ENCODE results near the gene GP1BB.

Gene GP1BB

GRCh38 chr22:19710769-19711106 is 12.6 kb upstream of the GP1BB start:
- TF ChIP-seq CTCF (conservative IDR thresholded peaks at IDR 0.05) (no peak), ZFX (IDR thresholded peaks at IDR 0.05) (no peak)
- H3K27ac ChIP-seq, result no peak overlapping the region

- H3K27ac ChIP-seq, result no peak overlapping the region; the same call in 1 of the 2 replicates
- TF ChIP-seq ZFX (IDR thresholded peaks at IDR 0.05), result no peak
- TF ChIP-seq CTCF (conservative IDR thresholded peaks at IDR 0.05), result no peak
Observed at GRCh38 chr22:19713245-19713644, 10.1 kb upstream of the GP1BB start.

GRCh38 chr22:19713650-19714311 is 9.6 kb upstream of the GP1BB start:
- peak overlapping the region; percentile 75 for H3K27ac ChIP-seq
- TF ChIP-seq ZFX (IDR thresholded peaks at IDR 0.05) (peak; percentile 24; the same call in 1 of the 2 replicates), CTCF (conservative IDR thresholded peaks at IDR 0.05) (no peak)

GRCh38 chr22:19714312-19715187 is 8.8 kb upstream of the GP1BB start, which contains the start of gene SEPTIN5:
Gene SEPTIN5, plus strand, starts transcription at chr22:19714503. Its CDS starts 86 bp downstream, at chr22:19714589.
- H3K27ac ChIP-seq, result peak within 1 kb of the TSS; percentile 75
- TF ChIP-seq CTCF (conservative IDR thresholded peaks at IDR 0.05) (no peak), ZFX (IDR thresholded peaks at IDR 0.05) (peak; percentile 14; the same call in 1 of the 2 replicates)

- TF ChIP-seq ZFX (IDR thresholded peaks at IDR 0.05), result no peak
- peak overlapping the region; percentile 75 for H3K27ac ChIP-seq
Observed at GRCh38 chr22:19715188-19715930, 8.0 kb upstream of the GP1BB start.

GRCh38 chr22:19716041-19716828 is 7.1 kb upstream of the GP1BB start:
- H3K27ac ChIP-seq, result no peak overlapping the region
- TF ChIP-seq CTCF (conservative IDR thresholded peaks at IDR 0.05) (no peak), ZFX (IDR thresholded peaks at IDR 0.05) (no peak)

- no peak overlapping the region for H3K27ac ChIP-seq
- TF ChIP-seq ZFX (IDR thresholded peaks at IDR 0.05) (no peak), CTCF (conservative IDR thresholded peaks at IDR 0.05) (no peak)
Observed at GRCh38 chr22:19716829-19717105, 6.6 kb upstream of the GP1BB start.
